HG03457 (cell line): Measurements from ENCODE around the gene GATAD2B.
A peak's percentile ranks its signal among the peaks of the same experiment; 100 is the strongest.
"Not testable (repeated sequence)": the region's sequence is repeated elsewhere in the genome, so short reads cannot be mapped to it uniquely, and the experiment has no call there.

ENCODE experiments used
- ATAC-seq: cut with Tn5 transposase; IDR thresholded peaks from one replicate; pipeline ENCODE4 v1.9.1; 2021; ENCODE audit warnings: moderate number of reproducible peaks; ENCODE audit not compliant: unreplicated experiment

The GATAD2B gene

GRCh38 chr1:153783233-153784190 is 139.3 kb downstream of the GATAD2B start:
- ATAC-seq, result peak; percentile 68

GRCh38 chr1:153782648-153783047 is 140.1 kb downstream of the GATAD2B start:
- ATAC-seq, result not testable (repeated sequence)

GRCh38 chr1:153780551-153780950 is 142.2 kb downstream of the GATAD2B start:
- ATAC-seq, result no peak

- ATAC-seq, result no peak
Observed at GRCh38 chr1:153779781-153780541, 142.8 kb downstream of the GATAD2B start.

- no peak for ATAC-seq
Observed at GRCh38 chr1:153778824-153779519, 143.8 kb downstream of the GATAD2B start.

- ATAC-seq, result no peak
Observed at GRCh38 chr1:153778051-153778823, 144.5 kb downstream of the GATAD2B start.

- ATAC-seq, result no peak
Observed at GRCh38 chr1:153777648-153778047, 145.1 kb downstream of the GATAD2B start.

- no peak for ATAC-seq
Observed at GRCh38 chr1:153776845-153777370, 145.9 kb downstream of the GATAD2B start.

- ATAC-seq, result no peak
Observed at GRCh38 chr1:153776352-153776751, 146.4 kb downstream of the GATAD2B start.

GRCh38 chr1:153775458-153776327 is 147.1 kb downstream of the GATAD2B start:
- no peak for ATAC-seq

GRCh38 chr1:153774780-153775457 is 147.9 kb downstream of the GATAD2B start, which contains the start of gene SLC27A3:
SLC27A3 (plus strand) TSS chr1:153775407; CDS start chr1:153775498, 91 bp downstream.
- ATAC-seq, result no peak

GRCh38 chr1:153774026-153774595 is 148.7 kb downstream of the GATAD2B start:
- no peak for ATAC-seq

GRCh38 chr1:153773096-153773921 is 149.5 kb downstream of the GATAD2B start:
- no peak for ATAC-seq

- no peak for ATAC-seq
Observed at GRCh38 chr1:153771841-153772593, 150.8 kb downstream of the GATAD2B start.

- no peak for ATAC-seq
Observed at GRCh38 chr1:153771261-153771660, 151.5 kb downstream of the GATAD2B start.

- ATAC-seq, result no peak
Observed at GRCh38 chr1:153770797-153771196, 152.0 kb downstream of the GATAD2B start.

- ATAC-seq, result no peak
Observed at GRCh38 chr1:153769221-153769620, 153.6 kb downstream of the GATAD2B start.
